Measurements from ENCODE around the gene COL7A1.

The COL7A1 gene

DNA sequence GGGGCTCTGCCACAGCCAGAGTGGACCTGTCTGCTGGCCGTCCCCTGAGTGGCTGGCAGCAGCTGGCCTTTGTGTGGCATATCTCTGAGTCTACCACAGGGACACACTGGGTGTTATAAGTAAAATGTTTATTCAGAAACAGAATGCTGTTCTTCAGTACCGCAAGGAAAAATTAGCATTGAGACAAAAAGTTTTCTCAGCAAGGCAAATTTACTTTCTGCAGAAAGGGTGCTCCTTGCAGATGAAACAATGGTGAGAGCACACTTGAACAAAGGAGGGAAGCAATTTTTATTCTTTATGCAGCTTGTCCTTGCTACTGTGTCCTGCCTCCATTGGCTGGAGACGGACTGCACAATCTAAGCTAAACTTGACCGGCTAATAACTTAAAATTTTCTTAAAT is 22.4 kb upstream of the COL7A1 start:
- Histone ChIP-seq H3K4me2 (ENCODE audit: insufficient read depth, low read length, poor library complexity, severe bottlenecking) (no peak overlapping the region), H4K91ac (ENCODE audit: low read depth, low read length, poor library complexity) (no peak overlapping the region), H3K27me3 (ENCODE audit: control insufficient read depth in 3 of 3, insufficient read depth in 3 of 3, low read depth in 1 of 3, low read length in 3 of 3) (no peaks in the 10 kb centered on the region), H3K4me1 (ENCODE audit: control insufficient read depth in 2 of 2, insufficient read depth in 1 of 2, low read depth in 1 of 2, low read length in 2 of 2) (peaks cover 0 to 5% of the 10 kb centered on the region in 2 donors), H2BK5ac (ENCODE audit: low read length) (no peak overlapping the region), H3K27ac (replicated peaks; ENCODE audit: low read length) (no peak overlapping the region), H4K8ac (ENCODE audit: low read depth, low read length) (no peak overlapping the region), H3K36me3 (replicated peaks in 1 of 2; ENCODE audit: control insufficient read depth in 2 of 2, insufficient read depth in 2 of 2, low read length in 2 of 2) (peaks cover 5 to 36% of the 10 kb centered on the region in 2 donors), H2BK15ac (ENCODE audit: low read length) (no peak overlapping the region), H3K23ac (ENCODE audit: low read depth, low read length, poor library complexity) (no peak overlapping the region), H3K4me3 (ENCODE audit: low read length in 2 of 2) (no peak overlapping the region), H3K79me1 (ENCODE audit: low read depth, low read length) (no peaks in the 10 kb centered on the region), H2AFZ (ENCODE audit: low read length) (no peak overlapping the region), H3K4ac (ENCODE audit: low read length) (no peak overlapping the region), H2BK12ac (ENCODE audit: low read length) (no peak overlapping the region), H3K9me3 (replicated peaks in 1 of 2; ENCODE audit: control insufficient read depth in 2 of 2, insufficient read depth in 1 of 2, low read depth in 1 of 2, low read length in 2 of 2) (peaks cover 8 to 28% of the 10 kb centered on the region in 2 donors), H2BK120ac (ENCODE audit: low read depth, low read length) (no peak overlapping the region), H3K18ac (ENCODE audit: low read length) (no peak overlapping the region), H3K14ac (ENCODE audit: low read length) (no peak overlapping the region), H3K9ac (ENCODE audit: low read depth, low read length, poor library complexity) (no peak overlapping the region), H2AK5ac (ENCODE audit: low read depth, low read length) (no peak overlapping the region)
- WGBS, 2 donors (ENCODE audit: extremely low coverage in 2 of 2, insufficient read length in 2 of 2, insufficient replicate concordance in 1 of 2): no CpG with 5 or more reads among the region's 4 CpGs
- no peak for DNase-seq (ENCODE audit: low spot score)

DNA sequence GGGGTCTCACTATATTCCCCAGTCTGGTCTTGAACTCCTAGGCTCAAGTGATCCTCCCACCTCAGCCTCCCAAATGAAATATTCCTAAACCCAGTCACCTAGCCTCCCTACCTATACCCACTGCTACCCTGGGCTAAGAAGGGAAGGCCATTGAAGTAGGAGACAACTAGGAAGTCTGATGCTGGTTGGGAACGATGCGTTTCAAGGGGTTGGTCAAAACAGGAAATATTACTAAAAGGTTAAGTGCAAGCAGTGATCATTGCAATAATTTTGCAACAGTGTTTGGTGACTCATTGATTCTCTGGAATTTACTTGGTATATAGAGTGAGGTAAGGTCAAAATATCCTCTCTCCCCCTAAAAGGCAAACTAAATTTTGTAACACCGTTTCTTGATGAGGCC is 18.9 kb upstream of the COL7A1 start:
- DNase-seq (ENCODE audit: low spot score): no peak
- Histone ChIP-seq H4K91ac (ENCODE audit: low read depth, low read length, poor library complexity) (no peak overlapping the region), H3K4ac (ENCODE audit: low read length) (no peak overlapping the region), H3K4me3 (ENCODE audit: low read length in 2 of 2) (no peak overlapping the region), H2BK15ac (ENCODE audit: low read length) (no peak overlapping the region), H3K18ac (ENCODE audit: low read length) (no peak overlapping the region), H3K9me3 (replicated peaks in 1 of 2; ENCODE audit: control insufficient read depth in 2 of 2, insufficient read depth in 1 of 2, low read depth in 1 of 2, low read length in 2 of 2) (peaks cover 8 to 28% of the 10 kb centered on the region in 2 donors), H3K79me1 (ENCODE audit: low read depth, low read length) (peaks cover 6% of the 10 kb centered on the region), H2BK120ac (ENCODE audit: low read depth, low read length) (no peak overlapping the region), H4K8ac (ENCODE audit: low read depth, low read length) (no peak overlapping the region), H3K9ac (ENCODE audit: low read depth, low read length, poor library complexity) (no peak overlapping the region), H2BK12ac (ENCODE audit: low read length) (no peak overlapping the region), H2AK5ac (ENCODE audit: low read depth, low read length) (no peak overlapping the region), H2AFZ (ENCODE audit: low read length) (no peak overlapping the region), H3K23ac (ENCODE audit: low read depth, low read length, poor library complexity) (no peak overlapping the region), H3K27me3 (ENCODE audit: control insufficient read depth in 3 of 3, insufficient read depth in 3 of 3, low read depth in 1 of 3, low read length in 3 of 3) (no peaks in the 10 kb centered on the region), H2BK5ac (ENCODE audit: low read length) (no peak overlapping the region), H3K4me1 (ENCODE audit: control insufficient read depth in 2 of 2, insufficient read depth in 1 of 2, low read depth in 1 of 2, low read length in 2 of 2) (no peaks in the 10 kb centered on the region), H3K4me2 (ENCODE audit: insufficient read depth, low read length, poor library complexity, severe bottlenecking) (no peak overlapping the region), H3K27ac (replicated peaks; ENCODE audit: low read length) (no peak overlapping the region), H3K36me3 (replicated peaks in 1 of 2; ENCODE audit: control insufficient read depth in 2 of 2, insufficient read depth in 2 of 2, low read length in 2 of 2) (peaks cover 0 to 11% of the 10 kb centered on the region in 2 donors), H3K14ac (ENCODE audit: low read length) (no peak overlapping the region)
- no CpG with 5 or more reads among the region's 3 CpGs for WGBS, 2 donors (ENCODE audit: extremely low coverage in 2 of 2, insufficient read length in 2 of 2, insufficient replicate concordance in 1 of 2)

- Histone ChIP-seq H2AK5ac (ENCODE audit: low read depth, low read length) (no peak overlapping the region), H3K4me3 (ENCODE audit: low read length in 2 of 2) (no peak overlapping the region), H3K27ac (replicated peaks; ENCODE audit: low read length) (no peak overlapping the region), H3K79me1 (ENCODE audit: low read depth, low read length) (peaks cover 9% of the 10 kb centered on the region), H4K91ac (ENCODE audit: low read depth, low read length, poor library complexity) (no peak overlapping the region), H3K9me3 (replicated peaks in 1 of 2; ENCODE audit: control insufficient read depth in 2 of 2, insufficient read depth in 1 of 2, low read depth in 1 of 2, low read length in 2 of 2) (peaks cover 3 to 12% of the 10 kb centered on the region in 2 donors), H2BK15ac (ENCODE audit: low read length) (no peak overlapping the region), H3K4me2 (ENCODE audit: insufficient read depth, low read length, poor library complexity, severe bottlenecking) (no peak overlapping the region), H2BK5ac (ENCODE audit: low read length) (no peak overlapping the region), H3K4me1 (ENCODE audit: control insufficient read depth in 2 of 2, insufficient read depth in 1 of 2, low read depth in 1 of 2, low read length in 2 of 2) (peaks cover 0 to 5% of the 10 kb centered on the region in 2 donors), H2BK120ac (ENCODE audit: low read depth, low read length) (no peak overlapping the region), H4K8ac (ENCODE audit: low read depth, low read length) (no peak overlapping the region), H2AFZ (ENCODE audit: low read length) (no peak overlapping the region), H3K36me3 (replicated peaks in 1 of 2; ENCODE audit: control insufficient read depth in 2 of 2, insufficient read depth in 2 of 2, low read length in 2 of 2) (peaks cover 0 to 20% of the 10 kb centered on the region in 2 donors), H3K27me3 (ENCODE audit: control insufficient read depth in 3 of 3, insufficient read depth in 3 of 3, low read depth in 1 of 3, low read length in 3 of 3) (no peaks in the 10 kb centered on the region), H3K4ac (ENCODE audit: low read length) (no peak overlapping the region), H3K23ac (ENCODE audit: low read depth, low read length, poor library complexity) (no peak overlapping the region), H3K9ac (ENCODE audit: low read depth, low read length, poor library complexity) (no peak overlapping the region), H3K14ac (ENCODE audit: low read length) (no peak overlapping the region), H2BK12ac (ENCODE audit: low read length) (no peak overlapping the region), H3K18ac (ENCODE audit: low read length) (no peak overlapping the region)
- DNase-seq (ENCODE audit: low spot score): no peak
- no CpG with 5 or more reads among the region's 1 CpG for WGBS, 2 donors (ENCODE audit: extremely low coverage in 2 of 2, insufficient read length in 2 of 2, insufficient replicate concordance in 1 of 2)
Measured at GRCh38 chr3:48612309-48612708, 17.2 kb upstream of the COL7A1 start.

DNA sequence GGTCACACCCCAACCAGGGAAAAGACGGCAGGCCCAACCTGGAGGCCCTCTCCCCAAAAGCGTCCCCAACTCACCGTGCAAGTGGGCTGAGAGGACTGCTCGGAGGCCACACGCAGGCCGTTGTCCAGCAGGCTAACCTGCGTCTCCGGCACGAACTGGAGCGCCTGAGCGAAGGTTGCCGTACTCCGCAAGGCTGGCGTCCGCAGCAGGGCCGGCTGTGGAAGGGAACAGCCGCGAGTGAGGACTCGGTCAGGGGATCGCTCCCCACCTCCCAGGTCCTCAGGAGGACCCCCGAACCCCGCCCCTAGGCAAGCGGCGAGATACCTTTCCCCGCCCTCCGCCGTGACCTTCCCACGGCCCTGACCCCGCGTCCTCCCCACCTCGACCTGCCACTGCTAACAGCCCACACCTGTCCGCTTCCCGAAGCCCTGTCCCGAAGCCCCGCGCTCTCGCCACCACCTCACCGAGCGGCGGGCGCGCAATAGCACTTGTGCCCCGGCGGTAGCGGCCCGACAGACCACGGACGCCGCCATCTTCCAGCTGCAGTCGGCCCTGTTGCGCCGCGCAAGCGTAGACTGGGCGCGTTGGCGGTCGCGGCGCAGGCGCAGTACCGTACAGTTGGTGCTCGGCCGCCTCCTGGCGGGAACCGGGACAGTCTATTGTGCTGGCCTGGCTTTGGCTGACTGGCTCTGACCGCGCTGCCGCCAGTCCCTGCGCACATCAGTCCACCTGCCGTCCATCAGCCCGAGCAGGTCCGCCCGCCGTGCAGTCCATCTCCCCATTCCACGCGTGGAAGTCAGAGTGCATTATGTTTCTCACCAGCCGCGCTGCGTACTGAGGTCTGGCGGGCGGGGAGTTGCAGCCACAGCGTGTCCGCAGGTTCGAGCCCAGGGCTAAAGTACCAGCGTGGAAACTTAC is 14.2 kb upstream of the COL7A1 start, which contains the start of gene UQCRC1:
UQCRC1 (minus strand) TSS at position 559 of the 918 bp plus-strand sequence; CDS start at position 533, 26 bp downstream.
- peak within 1 kb of the TSS; percentile 100 for H3K18ac ChIP-seq (ENCODE audit: low read length)
- peaks cover 0 to 5% of the 10 kb centered on the region in 2 donors for H3K4me1 ChIP-seq (ENCODE audit: control insufficient read depth in 2 of 2, insufficient read depth in 1 of 2, low read depth in 1 of 2, low read length in 2 of 2)
- no CpG with 5 or more reads among the region's 86 CpGs for WGBS, 2 donors (ENCODE audit: extremely low coverage in 2 of 2, insufficient read length in 2 of 2, insufficient replicate concordance in 1 of 2)
- peak; percentile 94 for DNase-seq (ENCODE audit: low spot score)
- H4K91ac ChIP-seq (ENCODE audit: low read depth, low read length, poor library complexity): no peak within 1 kb of the TSS
- peak within 1 kb of the TSS; percentile 70 to 99 for H3K4me3 ChIP-seq (ENCODE audit: low read length in 2 of 2)
- H4K8ac ChIP-seq (ENCODE audit: low read depth, low read length): no peak within 1 kb of the TSS
- no peaks in the 10 kb centered on the region for H3K27me3 ChIP-seq (ENCODE audit: control insufficient read depth in 3 of 3, insufficient read depth in 3 of 3, low read depth in 1 of 3, low read length in 3 of 3)
- peaks cover 9% of the 10 kb centered on the region for H3K79me1 ChIP-seq (ENCODE audit: low read depth, low read length)
- H2BK5ac ChIP-seq (ENCODE audit: low read length): peak within 1 kb of the TSS; percentile 78
- H2BK15ac ChIP-seq (ENCODE audit: low read length): peak within 1 kb of the TSS; percentile 100
- peak within 1 kb of the TSS; percentile 100 for H3K9ac ChIP-seq (ENCODE audit: low read depth, low read length, poor library complexity)
- H2BK12ac ChIP-seq (ENCODE audit: low read length): peak within 1 kb of the TSS; percentile 100
- H2AK5ac ChIP-seq (ENCODE audit: low read depth, low read length): peak within 1 kb of the TSS; percentile 75
- peak within 1 kb of the TSS; percentile 78 for H3K27ac ChIP-seq (replicated peaks; ENCODE audit: low read length)
- peak within 1 kb of the TSS; percentile 94 for H2BK120ac ChIP-seq (ENCODE audit: low read depth, low read length)
- H3K36me3 ChIP-seq (replicated peaks in 1 of 2; ENCODE audit: control insufficient read depth in 2 of 2, insufficient read depth in 2 of 2, low read length in 2 of 2): peaks cover 16 to 45% of the 10 kb centered on the region in 2 donors
- peak within 1 kb of the TSS; percentile 100 for H3K23ac ChIP-seq (ENCODE audit: low read depth, low read length, poor library complexity)
- peak within 1 kb of the TSS; percentile 90 for H3K4me2 ChIP-seq (ENCODE audit: insufficient read depth, low read length, poor library complexity, severe bottlenecking)
- peak within 1 kb of the TSS; percentile 99 for H3K4ac ChIP-seq (ENCODE audit: low read length)
- peak within 1 kb of the TSS; percentile 90 for H2AFZ ChIP-seq (ENCODE audit: low read length)
- peak within 1 kb of the TSS; percentile 100 for H3K14ac ChIP-seq (ENCODE audit: low read length)
- H3K9me3 ChIP-seq (replicated peaks in 1 of 2; ENCODE audit: control insufficient read depth in 2 of 2, insufficient read depth in 1 of 2, low read depth in 1 of 2, low read length in 2 of 2): no peaks in the 10 kb centered on the region
